ENCODE measurements around the gene RAP1GAP2.
A peak's percentile ranks its signal among the peaks of the same experiment; 100 is the strongest.
"Not testable (repeated sequence)": the region's sequence is repeated elsewhere in the genome, so short reads cannot be mapped to it uniquely, and the experiment has no call there.

Gene RAP1GAP2

GRCh38 chr17:2805961-2806360, 9.7 kb downstream of the RAP1GAP2 start:
- no peak for TF ChIP-seq CTCF (conservative IDR thresholded peaks at IDR 0.05)

GRCh38 chr17:2808367-2809335, 12.4 kb downstream of the RAP1GAP2 start:
- no peak for TF ChIP-seq CTCF (conservative IDR thresholded peaks at IDR 0.05)
- no peak overlapping the region for H3K27ac ChIP-seq

More at GRCh38 chr17:2805961-2806360, 9.7 kb downstream of the RAP1GAP2 start:
- H3K27ac ChIP-seq, result no peak overlapping the region

- TF ChIP-seq CTCF (conservative IDR thresholded peaks at IDR 0.05), result no peak
- no peak overlapping the region for H3K27ac ChIP-seq
These were observed 13.1 kb downstream of the RAP1GAP2 start for GRCh38 chr17:2809337-2809736.

- no peak overlapping the region for H3K27ac ChIP-seq
- TF ChIP-seq CTCF (conservative IDR thresholded peaks at IDR 0.05), result no peak
These were observed 17.8 kb downstream of the RAP1GAP2 start for GRCh38 chr17:2814049-2814448.

GRCh38 chr17:2814481-2815341, 18.5 kb downstream of the RAP1GAP2 start:
- no peak overlapping the region for H3K27ac ChIP-seq
- no peak for TF ChIP-seq CTCF (conservative IDR thresholded peaks at IDR 0.05)

GRCh38 chr17:2815781-2816185, 19.5 kb downstream of the RAP1GAP2 start:
- H3K27ac ChIP-seq, result peak overlapping the region; percentile 30; the same call in 1 of the 2 replicates
- no peak for TF ChIP-seq CTCF (conservative IDR thresholded peaks at IDR 0.05)

- TF ChIP-seq CTCF (conservative IDR thresholded peaks at IDR 0.05), result no peak
- no peak overlapping the region; the same call in 1 of the 2 replicates for H3K27ac ChIP-seq
These were observed 20.4 kb downstream of the RAP1GAP2 start for GRCh38 chr17:2816688-2817087.

- H3K27ac ChIP-seq, result not testable (repeated sequence)
These were observed 23.1 kb downstream of the RAP1GAP2 start for GRCh38 chr17:2819294-2819693.

Measured in VCaP (cell line).